HG02840 (cell line): ENCODE results near the gene SLC25A39.
"Not testable (repeated sequence)": the region's sequence is repeated elsewhere in the genome, so short reads cannot be mapped to it uniquely, and the experiment has no call there.

ENCODE experiments used
- ATAC-seq: cut with Tn5 transposase; IDR thresholded peaks from one replicate; pipeline ENCODE4 v1.9.1; 2021; ENCODE audit warnings: mild to moderate bottlenecking, moderate library complexity, moderate number of reproducible peaks; ENCODE audit not compliant: unreplicated experiment, low FRiP score

Gene SLC25A39, protein sequence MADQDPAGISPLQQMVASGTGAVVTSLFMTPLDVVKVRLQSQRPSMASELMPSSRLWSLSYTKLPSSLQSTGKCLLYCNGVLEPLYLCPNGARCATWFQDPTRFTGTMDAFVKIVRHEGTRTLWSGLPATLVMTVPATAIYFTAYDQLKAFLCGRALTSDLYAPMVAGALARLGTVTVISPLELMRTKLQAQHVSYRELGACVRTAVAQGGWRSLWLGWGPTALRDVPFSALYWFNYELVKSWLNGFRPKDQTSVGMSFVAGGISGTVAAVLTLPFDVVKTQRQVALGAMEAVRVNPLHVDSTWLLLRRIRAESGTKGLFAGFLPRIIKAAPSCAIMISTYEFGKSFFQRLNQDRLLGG

DNA sequence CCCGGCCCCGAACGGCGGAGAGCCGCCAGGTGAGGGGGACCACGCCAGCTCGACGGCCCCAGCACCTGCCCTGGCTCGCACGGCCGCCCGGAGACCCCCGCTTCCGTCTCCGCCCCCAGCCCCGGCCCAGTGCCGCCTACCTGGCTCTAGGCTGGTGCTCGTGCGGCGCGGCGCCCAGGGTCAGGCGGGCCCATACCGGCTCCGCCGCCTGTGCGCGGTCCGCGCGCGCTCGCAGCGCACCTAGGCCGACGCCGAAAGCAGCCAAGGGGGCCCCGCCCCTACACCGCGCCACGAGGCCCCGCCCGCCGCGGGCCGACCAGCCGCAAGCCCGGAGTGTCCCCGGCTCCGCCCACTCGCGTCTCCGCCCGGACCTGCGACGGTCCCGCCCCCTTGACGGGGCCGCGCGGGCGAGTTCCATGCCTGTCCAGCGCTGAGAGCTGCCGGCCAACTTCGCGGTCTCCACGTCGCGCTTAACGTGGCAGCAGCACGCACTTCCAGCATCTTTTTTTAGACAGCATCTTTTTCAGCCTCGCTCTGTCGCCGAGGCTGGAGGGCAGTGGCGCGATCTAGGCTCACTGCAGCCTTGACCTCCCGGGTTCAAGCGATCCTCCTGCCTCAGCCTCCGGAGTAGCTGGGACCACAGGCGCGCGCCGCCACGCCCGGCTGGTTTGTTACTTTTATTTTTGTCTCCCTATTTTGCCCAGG, at the start of gene SLC25A39:
Gene SLC25A39 (minus strand): TSS at position 253 of the 705 bp plus-strand sequence. CDS start 1,261 bp downstream, outside the sequence.
- peak; percentile 62 for ATAC-seq

- ATAC-seq, result no peak
Measured at GRCh38 chr17:44372036-44372435, 47.4 kb upstream of the SLC25A39 start.

GRCh38 chr17:44369414-44370023, 44.9 kb upstream of the SLC25A39 start:
- ATAC-seq, result not testable (repeated sequence)

- ATAC-seq, result not testable (repeated sequence)
Measured at GRCh38 chr17:44368391-44369243, 44.0 kb upstream of the SLC25A39 start.

DNA sequence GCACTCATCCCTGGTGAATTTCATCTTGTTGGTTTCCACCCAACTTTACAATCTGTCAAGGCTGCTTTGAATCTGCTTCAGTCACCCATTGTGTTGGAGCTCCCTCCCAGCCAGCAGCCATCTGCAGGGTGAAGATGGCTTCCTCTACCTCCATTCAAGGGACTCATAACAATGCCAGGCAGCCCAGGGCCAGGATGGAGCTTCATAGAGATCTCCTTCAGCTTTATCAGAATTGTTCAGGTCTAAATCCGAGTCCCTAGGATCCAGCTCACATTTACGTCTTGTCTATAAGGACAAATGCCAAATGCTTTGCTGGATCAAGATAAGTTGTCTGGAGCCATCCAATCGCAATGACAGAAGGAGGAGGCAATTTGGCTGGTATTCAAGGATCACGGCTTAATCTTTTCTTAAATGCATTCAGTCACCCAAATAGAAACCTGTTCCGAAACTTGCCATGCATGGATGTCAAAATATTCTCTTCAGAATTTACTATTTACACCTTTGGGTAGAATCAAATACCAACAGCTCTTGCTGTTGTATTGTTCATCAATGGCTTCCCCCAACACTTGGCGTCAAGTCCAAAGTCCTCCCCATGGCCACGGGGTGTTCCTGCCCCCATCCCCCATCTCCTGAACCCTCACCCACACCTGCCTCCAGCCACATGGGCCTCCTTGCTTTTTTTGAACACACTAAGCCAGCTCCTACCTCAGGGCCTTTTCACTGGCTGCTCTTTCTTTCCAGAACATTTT, 42.8 kb upstream of the SLC25A39 start:
- ATAC-seq, result no peak

GRCh38 chr17:44365051-44365450, 40.4 kb upstream of the SLC25A39 start:
- ATAC-seq, result not testable (repeated sequence)

- ATAC-seq, result no peak
Measured at GRCh38 chr17:44363613-44364159, 39.1 kb upstream of the SLC25A39 start, which contains the start of gene FAM171A2. TSS of gene FAM171A2 (minus strand) at chr17:44363853. CDS start at chr17:44363714, 139 bp downstream.

GRCh38 chr17:44362949-44363612, 38.5 kb upstream of the SLC25A39 start:
- ATAC-seq, result no peak

GRCh38 chr17:44362459-44362948, 37.9 kb upstream of the SLC25A39 start:
- ATAC-seq, result no peak

- no peak for ATAC-seq
Measured at GRCh38 chr17:44361292-44362260, 37.0 kb upstream of the SLC25A39 start.

GRCh38 chr17:44360826-44361225, 36.2 kb upstream of the SLC25A39 start:
- ATAC-seq, result no peak

GRCh38 chr17:44360144-44360533, 35.5 kb upstream of the SLC25A39 start:
- ATAC-seq, result no peak

DNA sequence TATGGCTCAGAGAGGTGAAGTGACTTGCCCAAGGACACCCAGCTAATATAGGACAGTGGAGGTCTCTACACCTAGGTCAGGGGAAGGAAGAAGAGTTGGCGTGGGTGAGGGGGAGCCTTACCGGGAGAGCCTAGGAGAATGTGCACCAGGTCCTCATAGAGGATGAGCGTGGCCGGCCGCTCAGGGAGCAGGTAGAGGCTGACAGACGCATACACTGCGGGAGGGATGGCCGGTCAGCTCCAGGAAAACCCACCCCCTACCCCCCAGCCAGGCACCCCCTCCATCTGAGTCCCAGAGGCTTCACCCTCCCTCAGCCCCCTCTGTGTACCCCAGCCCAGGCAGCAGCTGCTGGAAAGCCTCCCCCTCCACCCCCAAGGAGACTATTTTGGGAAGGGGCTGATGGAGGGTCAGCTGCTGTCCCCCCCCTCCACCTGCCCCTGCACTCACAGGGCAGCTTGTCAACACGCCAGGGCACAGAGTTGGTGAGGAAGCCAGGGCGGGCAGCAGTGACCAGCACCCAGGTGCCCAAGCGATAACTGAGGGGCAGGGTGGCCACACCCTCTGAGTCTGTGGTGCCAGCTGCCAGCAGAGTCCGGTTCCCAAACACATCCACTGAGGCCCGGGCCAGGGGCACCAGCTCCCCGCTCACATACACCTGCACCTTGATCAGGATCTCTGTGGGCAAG, 35.0 kb upstream of the SLC25A39 start:
- ATAC-seq, result no peak

- no peak for ATAC-seq
Measured at GRCh38 chr17:44359006-44359405, 34.4 kb upstream of the SLC25A39 start.

GRCh38 chr17:44358066-44358465, 33.4 kb upstream of the SLC25A39 start:
- no peak for ATAC-seq

DNA sequence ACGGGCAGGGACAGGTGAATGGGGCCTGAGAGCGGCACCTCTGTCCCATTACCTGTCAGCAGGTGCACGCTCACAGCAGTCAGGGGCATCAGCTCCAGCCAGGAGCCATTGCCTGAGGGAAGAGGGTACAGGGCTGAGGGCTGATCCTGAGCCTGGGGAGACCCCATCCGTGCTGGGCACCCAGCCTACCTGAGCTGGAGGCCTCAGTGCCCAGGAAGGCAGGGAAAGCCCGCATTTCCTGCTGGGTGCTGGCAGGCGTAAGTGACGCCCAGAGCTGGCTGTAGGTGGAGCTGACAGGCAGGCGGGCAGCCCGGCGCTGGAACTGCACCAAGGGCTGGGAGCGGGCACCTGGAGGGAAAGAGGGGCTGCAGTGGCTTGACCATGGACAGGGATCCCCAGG, 31.6 kb upstream of the SLC25A39 start:
- no peak for ATAC-seq

DNA sequence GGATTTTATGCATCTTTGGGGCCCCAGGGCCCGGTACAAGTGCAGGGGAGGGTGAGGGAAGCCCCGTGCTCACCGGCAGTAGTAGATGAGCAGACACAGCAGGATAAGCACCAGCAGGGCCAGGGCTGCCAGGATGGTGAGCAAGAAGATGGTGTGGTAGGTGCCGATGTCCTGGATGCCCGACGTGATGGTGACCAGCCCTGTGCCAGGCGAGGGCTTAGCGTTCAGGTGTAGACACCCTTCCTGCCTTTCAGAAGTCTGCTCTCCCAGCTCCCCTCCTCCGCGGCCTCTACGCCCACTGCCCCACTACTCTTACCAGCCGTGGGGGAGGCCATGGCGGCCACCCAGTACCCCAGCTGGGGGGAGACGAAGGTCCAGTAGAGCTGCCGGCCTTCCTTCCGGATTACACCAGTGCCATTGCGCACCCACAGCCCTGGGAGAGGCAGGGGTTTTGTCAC, 31.0 kb upstream of the SLC25A39 start:
- no peak for ATAC-seq
